ENCODE measurements around the gene KRTAP5-9. TPM values are rescaled to one million over a fixed set of nuclear protein-coding genes. Genes with fewer than 3 reads are reported as not detected.
"Not testable (repeated sequence)": the region's sequence is repeated elsewhere in the genome, so short reads cannot be mapped to it uniquely, and the experiment has no call there.

Gene KRTAP5-9
- total and polyA plus RNA-seq, 10 donors = 0.29 to 1.1 (median 0.51) TPM; not detected in 3

DNA sequence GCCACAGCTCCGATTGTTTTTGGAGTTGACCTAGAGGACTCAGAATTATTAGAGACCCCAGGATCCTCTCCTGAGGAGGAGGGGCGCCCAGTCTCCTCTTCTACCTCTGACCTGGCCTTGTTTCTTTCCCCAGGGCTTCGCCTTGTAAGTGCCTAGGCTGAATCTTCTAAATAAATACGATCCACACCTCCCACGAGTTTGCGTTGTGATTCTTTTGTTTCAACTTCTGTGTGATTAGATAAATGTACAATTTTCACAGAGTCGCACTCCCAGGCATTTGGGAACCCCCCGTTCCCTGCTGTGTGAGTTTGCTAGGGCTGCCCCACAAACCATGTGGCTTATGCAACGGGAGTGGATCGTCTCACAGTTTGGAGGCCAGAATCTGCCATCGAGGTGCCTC lies 9.2 kb upstream of the KRTAP5-9 start:
- no peak for TF ChIP-seq POLR2AphosphoS5 (IDR thresholded peaks at IDR 0.05)
- no peak for TF ChIP-seq POLR2A (IDR thresholded peaks at IDR 0.05)
- TF ChIP-seq, protein P1, sequence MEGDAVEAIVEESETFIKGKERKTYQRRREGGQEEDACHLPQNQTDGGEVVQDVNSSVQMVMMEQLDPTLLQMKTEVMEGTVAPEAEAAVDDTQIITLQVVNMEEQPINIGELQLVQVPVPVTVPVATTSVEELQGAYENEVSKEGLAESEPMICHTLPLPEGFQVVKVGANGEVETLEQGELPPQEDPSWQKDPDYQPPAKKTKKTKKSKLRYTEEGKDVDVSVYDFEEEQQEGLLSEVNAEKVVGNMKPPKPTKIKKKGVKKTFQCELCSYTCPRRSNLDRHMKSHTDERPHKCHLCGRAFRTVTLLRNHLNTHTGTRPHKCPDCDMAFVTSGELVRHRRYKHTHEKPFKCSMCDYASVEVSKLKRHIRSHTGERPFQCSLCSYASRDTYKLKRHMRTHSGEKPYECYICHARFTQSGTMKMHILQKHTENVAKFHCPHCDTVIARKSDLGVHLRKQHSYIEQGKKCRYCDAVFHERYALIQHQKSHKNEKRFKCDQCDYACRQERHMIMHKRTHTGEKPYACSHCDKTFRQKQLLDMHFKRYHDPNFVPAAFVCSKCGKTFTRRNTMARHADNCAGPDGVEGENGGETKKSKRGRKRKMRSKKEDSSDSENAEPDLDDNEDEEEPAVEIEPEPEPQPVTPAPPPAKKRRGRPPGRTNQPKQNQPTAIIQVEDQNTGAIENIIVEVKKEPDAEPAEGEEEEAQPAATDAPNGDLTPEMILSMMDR (IDR thresholded peaks at IDR 0.05 in 8 of 11, conservative IDR thresholded peaks at IDR 0.05 in 3 of 11) = no peak
- Histone ChIP-seq H3K4me3 (no peak overlapping the region), H3K36me3 (no peaks in the 10 kb centered on the region), H3K4me1 (peaks cover 0 to 7% (median 0%) of the 10 kb centered on the region in 6 donors), H3K27me3 (replicated peaks in 1 of 7) (no peaks in the 10 kb centered on the region), H3K27ac (no peak overlapping the region), H3K9me3 (peaks cover 0 to 11% (median 0%) of the 10 kb centered on the region in 8 donors)
- intact Hi-C loops (cut with DNase I; ENCODE audit: low total_unique reads) = no loop called here
- DNase-seq = no peak
- WGBS, 5 donors = 81 to 90% (median 85%) methylated on average over 11 of the region's 11 CpGs

DNA sequence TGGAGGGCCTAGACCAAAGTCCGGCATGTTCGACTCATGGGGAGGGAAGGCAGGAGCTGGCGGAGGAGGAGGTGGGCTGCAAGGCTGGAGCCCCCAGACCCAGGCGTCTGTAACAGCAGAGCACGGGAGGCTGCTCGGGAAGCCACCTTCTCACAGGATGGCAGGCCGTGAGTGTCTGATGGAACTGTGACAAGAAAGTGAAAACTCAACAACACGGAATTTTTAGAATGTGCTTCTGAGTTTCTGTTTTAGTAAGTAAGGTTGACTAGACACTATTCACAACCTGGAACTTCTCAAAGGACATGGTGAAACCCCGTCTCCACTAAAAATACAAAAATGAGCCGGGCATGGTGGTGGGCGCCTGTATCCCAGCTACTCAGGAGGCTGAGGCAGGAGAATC lies 8.2 kb upstream of the KRTAP5-9 start:
- intact Hi-C loops (cut with DNase I; ENCODE audit: low total_unique reads); DNase-seq; H3K4me3 ChIP-seq; H3K27ac ChIP-seq; H3K36me3 ChIP-seq; H3K27me3 ChIP-seq (replicated peaks in 1 of 7): not testable (repeated sequence)
- 85 to 91% (median 86%) methylated on average over 11 of the region's 11 CpGs for WGBS, 5 donors
- Histone ChIP-seq H3K4me1 (peaks cover 0 to 11% (median 0%) of the 10 kb centered on the region in 6 donors), H3K9me3 (peaks cover 0 to 11% (median 0%) of the 10 kb centered on the region in 8 donors)

DNA sequence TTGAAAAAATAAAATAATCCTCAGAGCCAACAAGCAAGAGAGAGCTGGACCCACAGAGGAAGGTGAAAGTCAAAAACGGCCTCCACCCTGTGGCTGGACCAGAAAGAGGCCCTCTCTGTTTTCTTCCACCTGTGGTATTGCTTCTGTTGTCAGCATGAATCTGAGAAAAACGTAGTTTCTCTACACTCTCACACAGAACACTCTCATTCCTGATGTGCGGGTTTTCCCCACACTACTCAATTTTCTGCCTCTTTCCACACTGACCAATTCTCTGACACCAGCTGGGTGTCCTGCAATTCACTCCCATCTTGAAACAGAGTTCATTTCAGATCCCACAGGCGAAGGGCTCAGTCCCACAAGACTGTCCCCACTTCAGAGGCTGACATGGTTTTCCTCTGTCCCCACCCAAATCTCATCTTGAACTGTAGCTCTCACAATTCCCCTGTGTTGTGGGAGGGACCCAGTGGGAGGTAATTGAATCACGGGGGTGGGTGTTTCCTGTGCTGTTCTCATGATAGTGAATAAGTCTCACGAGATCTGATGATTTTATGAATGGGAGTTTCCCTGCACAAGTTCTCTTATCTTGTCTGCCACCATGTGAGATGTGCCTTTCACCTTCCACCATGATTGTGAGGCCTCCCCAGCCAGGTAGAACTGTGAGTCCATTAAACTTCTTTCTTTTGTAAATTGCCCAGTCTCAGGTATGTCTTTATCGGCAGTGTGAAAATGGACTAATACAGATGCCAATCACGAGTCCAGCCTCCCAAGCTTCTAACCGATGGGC lies 7.5 kb upstream of the KRTAP5-9 start:
- WGBS, 5 donors = 80 to 91% (median 82%) methylated on average over 9 of the region's 9 CpGs
- intact Hi-C loops (cut with DNase I; ENCODE audit: low total_unique reads); H3K36me3 ChIP-seq; DNase-seq; H3K27ac ChIP-seq; H3K4me3 ChIP-seq; H3K27me3 ChIP-seq (replicated peaks in 1 of 7): not testable (repeated sequence)
- Histone ChIP-seq H3K4me1 (peaks cover 0 to 11% (median 0%) of the 10 kb centered on the region in 6 donors), H3K9me3 (peaks cover 0 to 11% (median 0%) of the 10 kb centered on the region in 8 donors)

DNA sequence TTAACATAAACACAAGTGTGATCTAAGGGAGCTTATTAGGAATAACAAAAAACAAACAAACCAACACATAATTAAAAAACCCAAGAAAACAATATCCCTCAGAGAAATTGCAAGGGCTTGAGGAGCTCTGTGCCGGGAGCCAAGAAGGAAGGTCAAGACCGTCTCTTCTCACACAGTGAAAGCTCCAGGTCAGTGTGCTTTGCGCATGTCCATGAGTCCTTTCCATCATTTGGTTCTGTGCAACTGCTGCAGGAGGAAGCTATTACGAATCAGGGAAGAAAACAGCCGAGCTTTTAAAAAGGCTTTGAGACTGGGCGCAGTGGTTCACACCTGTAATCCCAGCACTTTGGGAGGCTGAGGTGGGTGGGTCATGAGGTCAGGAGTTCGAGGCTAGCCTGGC lies 5.8 kb upstream of the KRTAP5-9 start:
- Histone ChIP-seq H3K9me3 (peaks cover 0 to 11% (median 0%) of the 10 kb centered on the region in 8 donors), H3K4me3 (no peak overlapping the region), H3K36me3 (no peaks in the 10 kb centered on the region), H3K27ac (no peak overlapping the region), H3K4me1 (peaks cover 0 to 11% (median 0%) of the 10 kb centered on the region in 6 donors), H3K27me3 (replicated peaks in 1 of 7) (no peaks in the 10 kb centered on the region)
- intact Hi-C loops (cut with DNase I; ENCODE audit: low total_unique reads) = no loop called here
- DNase-seq = no peak
- TF ChIP-seq, protein P1 (IDR thresholded peaks at IDR 0.05 in 8 of 11, conservative IDR thresholded peaks at IDR 0.05 in 3 of 11) = no peak
- no peak for TF ChIP-seq POLR2A (IDR thresholded peaks at IDR 0.05)
- TF ChIP-seq POLR2AphosphoS5 (IDR thresholded peaks at IDR 0.05) = no peak
- 80 to 95% (median 85%) methylated on average over 7 of the region's 7 CpGs for WGBS, 5 donors

DNA sequence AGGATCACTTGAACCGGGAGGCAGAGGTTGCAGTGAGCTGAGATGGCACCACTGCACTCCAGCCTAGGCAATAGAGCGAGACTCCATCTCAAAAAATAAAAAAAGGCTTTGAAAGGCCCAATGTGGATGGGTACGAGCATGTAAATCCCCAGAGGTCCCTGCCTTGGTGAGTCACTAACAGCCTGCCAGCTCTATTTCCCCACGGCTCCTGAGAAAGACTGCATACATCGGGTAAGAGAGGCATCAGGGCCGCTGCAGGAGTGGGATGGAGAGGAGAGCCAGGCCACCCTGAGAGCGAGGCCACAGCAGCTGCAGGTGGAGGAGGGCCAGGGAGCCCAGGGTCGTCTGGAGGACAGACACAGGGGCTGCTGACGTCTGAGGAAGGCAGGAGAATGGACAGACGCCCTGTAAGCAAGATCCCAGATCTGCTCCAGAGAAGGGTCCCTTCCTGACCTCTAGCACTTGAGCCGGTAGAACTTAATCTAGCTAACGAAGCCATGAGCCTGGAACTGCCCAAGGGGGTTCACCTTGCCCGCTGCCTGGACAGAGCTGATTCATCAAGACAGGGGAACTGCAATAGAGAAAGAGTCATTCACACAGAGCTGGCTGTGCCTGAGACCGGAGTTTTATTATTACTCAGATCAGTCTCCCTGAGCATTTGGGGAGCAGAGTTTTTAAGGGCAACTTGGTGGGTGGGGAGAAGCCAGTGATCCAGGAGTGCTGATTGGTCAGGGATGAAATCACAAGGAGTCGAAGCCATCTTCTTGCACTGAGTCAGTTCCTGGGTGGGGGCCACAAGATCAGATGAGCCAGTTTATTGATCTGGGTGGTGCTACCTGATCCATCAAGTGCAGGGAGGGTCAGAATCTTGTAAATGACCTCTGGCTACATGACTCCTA lies 5.1 kb upstream of the KRTAP5-9 start:
- Histone ChIP-seq H3K4me3 (no peak overlapping the region), H3K27me3 (replicated peaks in 1 of 7) (no peaks in the 10 kb centered on the region), H3K36me3 (no peaks in the 10 kb centered on the region), H3K9me3 (peaks cover 0 to 11% (median 0%) of the 10 kb centered on the region in 8 donors), H3K4me1 (peaks cover 0 to 11% (median 0%) of the 10 kb centered on the region in 6 donors), H3K27ac (no peak overlapping the region)
- TF ChIP-seq POLR2AphosphoS5 (IDR thresholded peaks at IDR 0.05) (no peak), POLR2A (IDR thresholded peaks at IDR 0.05) (no peak)
- TF ChIP-seq, protein P1 (IDR thresholded peaks at IDR 0.05 in 8 of 11, conservative IDR thresholded peaks at IDR 0.05 in 3 of 11) = no peak
- WGBS, 5 donors = 65 to 74% (median 68%) methylated on average over 14 to 15 of the region's 15 CpGs
- intact Hi-C loops (cut with DNase I; ENCODE audit: low total_unique reads) = no loop called here
- no peak for DNase-seq
